GM23338 (cell line): Measurements from ENCODE around the gene CNPY2. TPM values are rescaled to one million over a fixed set of nuclear protein-coding genes. Genes with fewer than 3 reads are reported as not detected.

Experiments used
- ATAC-seq: fragments of 200-7000 bp; cut with Tn5 transposase; 3 replicates; pipeline ENCODE4 v1.9.1; 2020
- DNase-seq: peaks from one replicate; pipeline ENCODE4 v3.0.0-alpha.2; 2015; ENCODE audit warnings: low spot score
- H2AFZ ChIP-seq: fragments of 200-600 bp; sonication (generic); 2 replicates; pipeline ENCODE4 v1.8.0; 2016; ENCODE audit warnings: antibody characterized with exemption, mild to moderate bottlenecking, moderate library complexity
- H3F3A ChIP-seq: fragments of 200-600 bp; sonication (generic); replicated peaks from 2 replicates; pipeline ENCODE4 v1.8.0; 2017; ENCODE audit warnings: antibody characterized with exemption, mixed run types, low read depth
- H3K27ac ChIP-seq: fragments of 200-600 bp; sonication (generic); 2 replicates; pipeline ENCODE4 v1.6.1; 2016; ENCODE audit warnings: low read depth
- H3K27me3 ChIP-seq: fragments of 200-600 bp; sonication (generic); 2 replicates; pipeline ENCODE4 v1.8.0; 2016; ENCODE audit warnings: mild to moderate bottlenecking, mixed run types, moderate library complexity; ENCODE audit not compliant: insufficient read depth
- H3K36me3 ChIP-seq: fragments of 200-600 bp; sonication (generic); 2 replicates; pipeline ENCODE4 v1.8.0; 2016; ENCODE audit warnings: mild to moderate bottlenecking; ENCODE audit not compliant: insufficient read depth
- H3K4me1 ChIP-seq: fragments of 200-600 bp; sonication (generic); 2 replicates; pipeline ENCODE4 v1.8.0; 2016; ENCODE audit warnings: mild to moderate bottlenecking, moderate library complexity; ENCODE audit not compliant: insufficient read depth
- H3K4me2 ChIP-seq: fragments of 200-600 bp; sonication (generic); 2 replicates; pipeline ENCODE4 v1.7.1; 2017; ENCODE audit warnings: mixed run types
- H3K4me3 ChIP-seq: fragments of 200-600 bp; sonication (generic); 2 replicates; pipeline ENCODE4 v1.6.1; 2016; ENCODE audit warnings: mixed run types
- H3K79me2 ChIP-seq: fragments of 200-600 bp; sonication (generic); replicated peaks from 2 replicates; pipeline ENCODE4 v1.8.0; 2017; ENCODE audit warnings: mild to moderate bottlenecking; ENCODE audit not compliant: insufficient read depth
- H3K9me2 ChIP-seq: fragments of 200-600 bp; sonication (generic); 2 replicates; pipeline ENCODE4 v1.8.0; 2017; ENCODE audit not compliant: insufficient read depth
- H4K20me1 ChIP-seq: fragments of 200-600 bp; sonication (generic); replicated peaks from 2 replicates; pipeline ENCODE4 v1.8.0; 2017; ENCODE audit warnings: mild to moderate bottlenecking; ENCODE audit not compliant: insufficient read depth
- H3K27ac Mint-ChIP-seq: 2 replicates; pipeline ENCODE4 v1.8.0; 2020; ENCODE audit warnings: inconsistent platforms, mild to moderate bottlenecking, moderate library complexity, mixed read lengths
- H3K27me3 Mint-ChIP-seq: 3 replicates; pipeline ENCODE4 v1.8.0; 2022; ENCODE audit warnings: low read depth, mild to moderate bottlenecking, moderate library complexity, mixed read lengths, inconsistent platforms; ENCODE audit not compliant: insufficient read depth, poor library complexity
- H3K36me3 Mint-ChIP-seq: 3 replicates; pipeline ENCODE4 v1.8.0; 2021; ENCODE audit warnings: low read depth, mild to moderate bottlenecking, inconsistent platforms, moderate library complexity, mixed read lengths
- H3K4me1 Mint-ChIP-seq: 3 replicates; pipeline ENCODE4 v1.8.0; 2020; ENCODE audit warnings: mild to moderate bottlenecking, inconsistent platforms, mixed read lengths
- H3K4me3 Mint-ChIP-seq: 3 replicates; pipeline ENCODE4 v1.8.0; 2021; ENCODE audit warnings: moderate library complexity, mild to moderate bottlenecking, inconsistent platforms, mixed read lengths
- H3K9me3 Mint-ChIP-seq: 3 replicates; pipeline ENCODE4 v1.8.0; 2020; ENCODE audit warnings: moderate library complexity, mild to moderate bottlenecking, inconsistent platforms, mixed read lengths
- CREB1 ChIP-seq: fragments of 250-450 bp; sonication (Bioruptor Pico); IDR thresholded peaks from 2 replicates; pipeline ENCODE4 v1.5.0; 2020; ENCODE audit warnings: low read depth, mild to moderate bottlenecking, moderate library complexity
- ZNF114 ChIP-seq: fragments of 250-450 bp; sonication (Bioruptor Pico); IDR thresholded peaks from 2 replicates; pipeline ENCODE4 v1.5.0; 2020; ENCODE audit warnings: mild to moderate bottlenecking, moderate library complexity
- ZNF331 ChIP-seq: fragments of 250-450 bp; sonication (Bioruptor Pico); IDR thresholded peaks from 2 replicates; pipeline ENCODE4 v1.5.0; 2020; ENCODE audit warnings: low read depth, mild to moderate bottlenecking, moderate library complexity
- polyA plus RNA-seq: library from polyadenylated mRNA; unstranded; fragments of >200 nt; fragmentation: Nextera tagmentation; extraction: Ambion mirVana; gene quantifications from 2 replicates; pipeline ENCODE4 v1.2.1, GENCODE V29; 2016
- total RNA-seq: library from RNA; depleted of rRNA; stranded (reverse); fragments of >200 nt; shearing (Covaris generic); gene quantifications from 2 replicates; pipeline ENCODE4 v1.2.3, GENCODE V29; 2014
- TF ChIP-seq, protein P1 (sequence below): IDR thresholded peaks from one replicate; pipeline ENCODE4 v1.6.1; 2018; ENCODE audit warnings: antibody characterized with exemption; ENCODE audit not compliant: unreplicated experiment
- TF ChIP-seq, protein P2 (sequence below): fragments of 250-450 bp; sonication (Bioruptor Pico); IDR thresholded peaks from 2 replicates; pipeline ENCODE4 v1.5.0; 2020; ENCODE audit warnings: mild to moderate bottlenecking, moderate library complexity

CNPY2 gene
- total and polyA plus RNA-seq, 2 experiments from 2014 or later: 119 to 316 TPM

DNA sequence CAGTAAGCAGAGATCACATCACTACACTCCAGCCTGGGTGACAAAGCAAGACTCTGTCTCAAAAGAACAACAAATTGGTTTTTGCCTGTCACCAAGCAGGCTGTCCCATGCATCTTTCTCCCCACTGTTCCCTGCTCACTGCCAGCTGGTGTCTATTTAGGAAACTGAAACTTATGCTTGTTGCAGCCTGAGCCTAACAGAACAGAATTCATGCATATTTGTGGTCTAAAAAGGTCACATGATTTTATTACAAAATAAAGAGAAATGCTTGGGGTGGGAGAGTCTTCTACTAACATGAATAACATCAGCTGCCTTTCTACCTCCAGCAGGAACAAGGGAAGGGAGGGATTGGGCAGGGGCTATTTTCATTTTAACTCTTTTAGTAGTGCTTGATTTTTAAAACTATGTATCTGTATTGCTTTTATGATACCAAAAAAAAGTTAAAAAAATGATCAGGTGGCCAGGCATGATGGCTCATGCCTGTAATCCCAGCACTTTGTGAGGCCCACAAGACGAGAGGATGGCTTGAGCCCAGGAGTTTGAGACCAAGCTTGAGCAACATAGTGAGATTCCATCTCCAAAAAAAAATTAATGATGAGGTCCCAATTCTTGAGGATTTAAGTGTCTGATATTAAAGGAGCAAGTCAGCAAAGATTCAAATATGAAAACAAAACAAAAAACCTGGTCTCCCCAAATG is 43.2 kb upstream of the CNPY2 start:
- H3K27me3 Mint-ChIP-seq: peaks cover 5% of the 10 kb centered on the region
- peaks cover 5% of the 10 kb centered on the region; the same call in 1 of the 2 replicates for H3F3A ChIP-seq
- H3K27me3 ChIP-seq: no peaks in the 10 kb centered on the region
- H3K4me2 ChIP-seq: peak overlapping the region; percentile 78
- no peaks in the 10 kb centered on the region for H3K9me3 Mint-ChIP-seq
- peaks cover 8% of the 10 kb centered on the region for H3K4me1 ChIP-seq
- H3K36me3 ChIP-seq: no peaks in the 10 kb centered on the region
- peaks cover 21% of the 10 kb centered on the region for H3K36me3 Mint-ChIP-seq
- H4K20me1 ChIP-seq: no peaks in the 10 kb centered on the region
- H3K4me3 ChIP-seq: peak overlapping the region; percentile 65
- no peak for DNase-seq
- peaks cover 11% of the 10 kb centered on the region for H3K4me1 Mint-ChIP-seq
- no peak for ATAC-seq
- peaks cover 14% of the 10 kb centered on the region for H3K79me2 ChIP-seq
- peak overlapping the region; percentile 90 for H3K27ac Mint-ChIP-seq
- no peak overlapping the region for H3K27ac ChIP-seq
- peak overlapping the region; percentile 94 for H3K4me3 Mint-ChIP-seq
- no peaks in the 10 kb centered on the region for H3K9me2 ChIP-seq
- TF ChIP-seq, protein P1, sequence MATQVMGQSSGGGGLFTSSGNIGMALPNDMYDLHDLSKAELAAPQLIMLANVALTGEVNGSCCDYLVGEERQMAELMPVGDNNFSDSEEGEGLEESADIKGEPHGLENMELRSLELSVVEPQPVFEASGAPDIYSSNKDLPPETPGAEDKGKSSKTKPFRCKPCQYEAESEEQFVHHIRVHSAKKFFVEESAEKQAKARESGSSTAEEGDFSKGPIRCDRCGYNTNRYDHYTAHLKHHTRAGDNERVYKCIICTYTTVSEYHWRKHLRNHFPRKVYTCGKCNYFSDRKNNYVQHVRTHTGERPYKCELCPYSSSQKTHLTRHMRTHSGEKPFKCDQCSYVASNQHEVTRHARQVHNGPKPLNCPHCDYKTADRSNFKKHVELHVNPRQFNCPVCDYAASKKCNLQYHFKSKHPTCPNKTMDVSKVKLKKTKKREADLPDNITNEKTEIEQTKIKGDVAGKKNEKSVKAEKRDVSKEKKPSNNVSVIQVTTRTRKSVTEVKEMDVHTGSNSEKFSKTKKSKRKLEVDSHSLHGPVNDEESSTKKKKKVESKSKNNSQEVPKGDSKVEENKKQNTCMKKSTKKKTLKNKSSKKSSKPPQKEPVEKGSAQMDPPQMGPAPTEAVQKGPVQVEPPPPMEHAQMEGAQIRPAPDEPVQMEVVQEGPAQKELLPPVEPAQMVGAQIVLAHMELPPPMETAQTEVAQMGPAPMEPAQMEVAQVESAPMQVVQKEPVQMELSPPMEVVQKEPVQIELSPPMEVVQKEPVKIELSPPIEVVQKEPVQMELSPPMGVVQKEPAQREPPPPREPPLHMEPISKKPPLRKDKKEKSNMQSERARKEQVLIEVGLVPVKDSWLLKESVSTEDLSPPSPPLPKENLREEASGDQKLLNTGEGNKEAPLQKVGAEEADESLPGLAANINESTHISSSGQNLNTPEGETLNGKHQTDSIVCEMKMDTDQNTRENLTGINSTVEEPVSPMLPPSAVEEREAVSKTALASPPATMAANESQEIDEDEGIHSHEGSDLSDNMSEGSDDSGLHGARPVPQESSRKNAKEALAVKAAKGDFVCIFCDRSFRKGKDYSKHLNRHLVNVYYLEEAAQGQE: no peak
- H2AFZ ChIP-seq: no peak overlapping the region

DNA sequence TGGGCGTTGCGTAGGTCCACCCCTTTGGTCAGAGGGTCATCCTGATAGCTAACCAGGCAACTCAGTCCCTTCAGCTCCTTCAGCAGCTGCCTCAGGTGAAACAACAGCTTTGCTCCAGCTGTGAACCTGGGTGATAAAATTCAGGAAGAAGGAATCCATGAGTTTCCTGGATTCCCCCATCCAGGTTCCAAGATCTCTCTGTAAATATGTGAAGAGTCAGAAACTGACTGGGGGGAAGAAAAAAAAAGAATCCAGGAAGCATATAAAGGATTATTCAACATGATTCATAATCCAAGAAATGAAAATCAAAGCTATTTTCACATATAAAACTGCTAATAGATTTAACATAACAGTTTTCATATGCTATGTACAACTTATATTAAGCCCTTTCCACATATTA is 35.5 kb upstream of the CNPY2 start:
- Histone ChIP-seq H3K4me3 (no peak overlapping the region), H4K20me1 (no peaks in the 10 kb centered on the region), H3K4me2 (no peak overlapping the region), H3K9me2 (no peaks in the 10 kb centered on the region), H3K27ac (no peak overlapping the region), H3K27me3 (no peaks in the 10 kb centered on the region), H3F3A (no peaks in the 10 kb centered on the region), H3K4me1 (no peaks in the 10 kb centered on the region), H3K79me2 (no peaks in the 10 kb centered on the region), H2AFZ (no peak overlapping the region), H3K36me3 (peaks cover 20% of the 10 kb centered on the region)
- DNase-seq (no peak), ATAC-seq (no peak)
- no peaks in the 10 kb centered on the region for H3K9me3 Mint-ChIP-seq
- H3K27me3 Mint-ChIP-seq: peaks cover 3% of the 10 kb centered on the region
- no peak overlapping the region for H3K27ac Mint-ChIP-seq
- H3K4me3 Mint-ChIP-seq: no peak overlapping the region
- H3K36me3 Mint-ChIP-seq: peaks cover 67% of the 10 kb centered on the region
- H3K4me1 Mint-ChIP-seq: no peaks in the 10 kb centered on the region
- TF ChIP-seq ZNF114 (CRISPR knock-in tag) (no peak), CREB1 (CRISPR knock-in tag) (no peak)

DNA sequence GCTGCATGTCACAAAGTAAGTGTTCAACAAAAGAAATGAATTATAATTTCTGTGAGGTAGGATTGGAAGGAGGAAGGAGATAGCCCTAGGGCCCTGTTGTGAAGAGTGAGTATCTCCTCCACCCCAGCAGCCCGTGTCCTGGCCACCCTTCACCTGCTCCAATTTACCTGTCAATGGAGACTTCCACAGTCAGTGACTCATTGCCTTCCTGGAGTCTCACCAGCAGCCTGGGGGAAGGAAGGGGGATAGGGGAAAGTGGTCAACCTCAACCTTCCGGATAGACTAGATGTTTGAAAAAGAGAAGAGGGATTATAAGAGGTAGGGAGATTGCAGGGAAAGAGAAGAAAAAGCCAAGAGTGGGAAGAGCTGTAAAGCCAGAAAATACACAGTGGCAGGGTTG is 34.9 kb upstream of the CNPY2 start:
- H3K4me1 Mint-ChIP-seq: no peaks in the 10 kb centered on the region
- Histone ChIP-seq H3K9me2 (no peaks in the 10 kb centered on the region), H4K20me1 (no peaks in the 10 kb centered on the region), H3K79me2 (no peaks in the 10 kb centered on the region), H3K27me3 (no peaks in the 10 kb centered on the region), H3K36me3 (peaks cover 21% of the 10 kb centered on the region), H3K4me2 (no peak overlapping the region), H3F3A (no peaks in the 10 kb centered on the region), H2AFZ (no peak overlapping the region), H3K4me1 (no peaks in the 10 kb centered on the region), H3K4me3 (no peak overlapping the region), H3K27ac (no peak overlapping the region)
- H3K36me3 Mint-ChIP-seq: peaks cover 69% of the 10 kb centered on the region
- H3K4me3 Mint-ChIP-seq: no peak overlapping the region
- no peak for ATAC-seq
- no peak for DNase-seq
- no peaks in the 10 kb centered on the region for H3K9me3 Mint-ChIP-seq
- no peak overlapping the region for H3K27ac Mint-ChIP-seq
- H3K27me3 Mint-ChIP-seq: peaks cover 3% of the 10 kb centered on the region
- TF ChIP-seq, protein P2, sequence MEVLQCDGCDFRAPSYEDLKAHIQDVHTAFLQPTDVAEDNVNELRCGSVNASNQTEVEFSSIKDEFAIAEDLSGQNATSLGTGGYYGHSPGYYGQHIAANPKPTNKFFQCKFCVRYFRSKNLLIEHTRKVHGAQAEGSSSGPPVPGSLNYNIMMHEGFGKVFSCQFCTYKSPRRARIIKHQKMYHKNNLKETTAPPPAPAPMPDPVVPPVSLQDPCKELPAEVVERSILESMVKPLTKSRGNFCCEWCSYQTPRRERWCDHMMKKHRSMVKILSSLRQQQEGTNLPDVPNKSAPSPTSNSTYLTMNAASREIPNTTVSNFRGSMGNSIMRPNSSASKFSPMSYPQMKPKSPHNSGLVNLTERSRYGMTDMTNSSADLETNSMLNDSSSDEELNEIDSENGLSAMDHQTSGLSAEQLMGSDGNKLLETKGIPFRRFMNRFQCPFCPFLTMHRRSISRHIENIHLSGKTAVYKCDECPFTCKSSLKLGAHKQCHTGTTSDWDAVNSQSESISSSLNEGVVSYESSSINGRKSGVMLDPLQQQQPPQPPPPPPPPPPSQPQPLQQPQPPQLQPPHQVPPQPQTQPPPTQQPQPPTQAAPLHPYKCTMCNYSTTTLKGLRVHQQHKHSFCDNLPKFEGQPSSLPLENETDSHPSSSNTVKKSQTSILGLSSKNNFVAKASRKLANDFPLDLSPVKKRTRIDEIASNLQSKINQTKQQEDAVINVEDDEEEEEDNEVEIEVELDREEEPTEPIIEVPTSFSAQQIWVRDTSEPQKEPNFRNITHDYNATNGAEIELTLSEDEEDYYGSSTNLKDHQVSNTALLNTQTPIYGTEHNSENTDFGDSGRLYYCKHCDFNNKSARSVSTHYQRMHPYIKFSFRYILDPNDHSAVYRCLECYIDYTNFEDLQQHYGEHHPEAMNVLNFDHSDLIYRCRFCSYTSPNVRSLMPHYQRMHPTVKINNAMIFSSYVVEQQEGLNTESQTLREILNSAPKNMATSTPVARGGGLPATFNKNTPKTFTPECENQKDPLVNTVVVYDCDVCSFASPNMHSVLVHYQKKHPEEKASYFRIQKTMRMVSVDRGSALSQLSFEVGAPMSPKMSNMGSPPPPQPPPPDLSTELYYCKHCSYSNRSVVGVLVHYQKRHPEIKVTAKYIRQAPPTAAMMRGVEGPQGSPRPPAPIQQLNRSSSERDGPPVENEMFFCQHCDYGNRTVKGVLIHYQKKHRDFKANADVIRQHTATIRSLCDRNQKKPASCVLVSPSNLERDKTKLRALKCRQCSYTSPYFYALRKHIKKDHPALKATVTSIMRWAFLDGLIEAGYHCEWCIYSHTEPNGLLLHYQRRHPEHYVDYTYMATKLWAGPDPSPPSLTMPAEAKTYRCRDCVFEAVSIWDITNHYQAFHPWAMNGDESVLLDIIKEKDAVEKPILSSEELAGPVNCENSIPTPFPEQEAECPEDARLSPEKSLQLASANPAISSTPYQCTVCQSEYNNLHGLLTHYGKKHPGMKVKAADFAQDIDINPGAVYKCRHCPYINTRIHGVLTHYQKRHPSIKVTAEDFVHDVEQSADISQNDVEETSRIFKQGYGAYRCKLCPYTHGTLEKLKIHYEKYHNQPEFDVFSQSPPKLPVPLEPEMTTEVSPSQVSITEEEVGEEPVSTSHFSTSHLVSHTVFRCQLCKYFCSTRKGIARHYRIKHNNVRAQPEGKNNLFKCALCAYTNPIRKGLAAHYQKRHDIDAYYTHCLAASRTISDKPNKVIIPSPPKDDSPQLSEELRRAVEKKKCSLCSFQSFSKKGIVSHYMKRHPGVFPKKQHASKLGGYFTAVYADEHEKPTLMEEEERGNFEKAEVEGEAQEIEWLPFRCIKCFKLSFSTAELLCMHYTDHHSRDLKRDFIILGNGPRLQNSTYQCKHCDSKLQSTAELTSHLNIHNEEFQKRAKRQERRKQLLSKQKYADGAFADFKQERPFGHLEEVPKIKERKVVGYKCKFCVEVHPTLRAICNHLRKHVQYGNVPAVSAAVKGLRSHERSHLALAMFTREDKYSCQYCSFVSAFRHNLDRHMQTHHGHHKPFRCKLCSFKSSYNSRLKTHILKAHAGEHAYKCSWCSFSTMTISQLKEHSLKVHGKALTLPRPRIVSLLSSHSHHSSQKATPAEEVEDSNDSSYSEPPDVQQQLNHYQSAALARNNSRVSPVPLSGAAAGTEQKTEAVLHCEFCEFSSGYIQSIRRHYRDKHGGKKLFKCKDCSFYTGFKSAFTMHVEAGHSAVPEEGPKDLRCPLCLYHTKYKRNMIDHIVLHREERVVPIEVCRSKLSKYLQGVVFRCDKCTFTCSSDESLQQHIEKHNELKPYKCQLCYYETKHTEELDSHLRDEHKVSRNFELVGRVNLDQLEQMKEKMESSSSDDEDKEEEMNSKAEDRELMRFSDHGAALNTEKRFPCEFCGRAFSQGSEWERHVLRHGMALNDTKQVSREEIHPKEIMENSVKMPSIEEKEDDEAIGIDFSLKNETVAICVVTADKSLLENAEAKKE: no peak
- TF ChIP-seq ZNF331: no peak
